WTC11 (cell line): ENCODE data around the gene DLG5. TPM values are rescaled to one million over a fixed set of nuclear protein-coding genes. Genes with fewer than 3 reads are reported as not detected.

Source experiments
- ATAC-seq: fragments of 200-7000 bp; cut with Tn5 transposase; 2 replicates; pipeline ENCODE4 v1.10.0; 2021; ENCODE audit warnings: mild to moderate bottlenecking, moderate library complexity
- CTCF ChIA-PET: fragments of 300-600 bp; sonication (Branson Sonifier 250); formaldehyde crosslinking; loops from one replicate; lab custom pipeline; 2021; ENCODE audit warnings: antibody characterized with exemption; lab: Charles Lee
- POLR2A ChIA-PET: fragments of 350-600 bp; sonication (Branson Sonifier 250); formaldehyde crosslinking; loops from one replicate; lab custom pipeline; 2021; ENCODE audit warnings: antibody characterized with exemption; lab: Charles Lee
- DNase-seq: peaks from one replicate; pipeline ENCODE4 v3.0.0; 2021; ENCODE audit warnings: low spot score
- H3K27ac Mint-ChIP-seq: 2 replicates; pipeline ENCODE4 v1.8.0; 2021; ENCODE audit warnings: mixed read lengths
- H3K27me3 Mint-ChIP-seq: 2 replicates; pipeline ENCODE4 v1.8.0; 2021; ENCODE audit warnings: low read depth, mild to moderate bottlenecking, moderate library complexity, mixed read lengths
- H3K36me3 Mint-ChIP-seq: 2 replicates; pipeline ENCODE4 v1.8.0; 2021; ENCODE audit warnings: mixed read lengths
- H3K4me1 Mint-ChIP-seq: 2 replicates; pipeline ENCODE4 v1.8.0; 2022; ENCODE audit warnings: mixed read lengths
- H3K4me3 Mint-ChIP-seq: 2 replicates; pipeline ENCODE4 v1.8.0; 2021; ENCODE audit warnings: mild to moderate bottlenecking, moderate library complexity, mixed read lengths
- H3K9me3 Mint-ChIP-seq: 2 replicates; pipeline ENCODE4 v1.8.0; 2021; ENCODE audit warnings: mixed read lengths
- EMX1 ChIP-seq: fragments of 250-450 bp; sonication (Bioruptor Pico); IDR thresholded peaks from 2 replicates; pipeline ENCODE4 v1.8.0; 2021; ENCODE audit warnings: mild to moderate bottlenecking
- ETV6 ChIP-seq: sonication (generic); formaldehyde crosslinking; IDR thresholded peaks from 2 replicates; pipeline ENCODE4 v1.8.1; 2022; ENCODE audit warnings: mild to moderate bottlenecking, missing genetic modification reagents
- GABPB1 ChIP-seq: sonication (generic); formaldehyde crosslinking; IDR thresholded peaks from 2 replicates; pipeline ENCODE4 v1.8.1; 2023; ENCODE audit warnings: mild to moderate bottlenecking, missing genetic modification reagents
- GTF2I ChIP-seq: fragments of 250-450 bp; sonication (Bioruptor Pico); conservative IDR thresholded peaks from 2 replicates; pipeline ENCODE4 v1.4.0; 2021; ENCODE audit warnings: mild to moderate bottlenecking
- HMGXB4 ChIP-seq: sonication (generic); formaldehyde crosslinking; IDR thresholded peaks from 2 replicates; pipeline ENCODE4 v1.8.1; 2023; ENCODE audit warnings: mild to moderate bottlenecking, moderate library complexity, missing genetic modification reagents
- MAX ChIP-seq: sonication (generic); formaldehyde crosslinking; IDR thresholded peaks from 2 replicates; pipeline ENCODE4 v1.8.0; 2022; ENCODE audit warnings: mild to moderate bottlenecking, missing genetic modification reagents
- MLX ChIP-seq: sonication (generic); formaldehyde crosslinking; IDR thresholded peaks from 2 replicates; pipeline ENCODE4 v1.8.1; 2023; ENCODE audit warnings: mild to moderate bottlenecking, missing genetic modification reagents, moderate library complexity
- NFYB ChIP-seq: sonication (generic); formaldehyde crosslinking; conservative IDR thresholded peaks from 2 replicates; pipeline ENCODE4 v1.8.0; 2022; ENCODE audit warnings: low read depth, missing genetic modification reagents
- SMAD4 ChIP-seq: sonication (generic); formaldehyde crosslinking; IDR thresholded peaks from 2 replicates; pipeline ENCODE4 v1.8.0; 2022; ENCODE audit warnings: mild to moderate bottlenecking, missing genetic modification reagents
- TP53 ChIP-seq: sonication (generic); formaldehyde crosslinking; IDR thresholded peaks from 2 replicates; pipeline ENCODE4 v1.8.1; 2023; ENCODE audit warnings: mild to moderate bottlenecking, missing genetic modification reagents
- ZNF219 ChIP-seq: sonication (generic); formaldehyde crosslinking; IDR thresholded peaks from 2 replicates; pipeline ENCODE4 v1.8.0; 2023; ENCODE audit warnings: missing genetic modification reagents, mild to moderate bottlenecking, borderline replicate concordance
- ZNF671 ChIP-seq: fragments of 250-450 bp; sonication (Bioruptor Pico); IDR thresholded peaks from 2 replicates; pipeline ENCODE4 v1.8.0; 2021; ENCODE audit warnings: mild to moderate bottlenecking
- total RNA-seq: library from RNA; stranded (reverse); gene quantifications from 3 replicates; pipeline ENCODE4 v1.2.3, GENCODE V29; 2021
- TF ChIP-seq, protein P1 (sequence below): sonication (generic); formaldehyde crosslinking; IDR thresholded peaks from 2 replicates; pipeline ENCODE4 v1.8.1; 2023; ENCODE audit warnings: mild to moderate bottlenecking, missing genetic modification reagents
- TF ChIP-seq, protein P2 (sequence below): fragments of 250-450 bp; sonication (Bioruptor Pico); IDR thresholded peaks from 2 replicates; pipeline ENCODE4 v2.1.2; 2022; ENCODE audit warnings: mild to moderate bottlenecking, moderate library complexity

DLG5 gene
- total RNA-seq, 1 experiment from 2014 or later, result 65.5 TPM

GRCh38 chr10:77873536-77874380, 52.8 kb downstream of the DLG5 start:
- H3K4me3 Mint-ChIP-seq, result no peak overlapping the region
- peaks cover 69% of the 10 kb centered on the region for H3K4me1 Mint-ChIP-seq
- ATAC-seq (no peak), DNase-seq (no peak)
- peaks cover 5% of the 10 kb centered on the region; the same call in 1 of the 2 replicates for H3K36me3 Mint-ChIP-seq
- peak overlapping the region; percentile 90 for H3K27ac Mint-ChIP-seq
- H3K27me3 Mint-ChIP-seq, result no peaks in the 10 kb centered on the region
- H3K9me3 Mint-ChIP-seq, result no peaks in the 10 kb centered on the region
- TF ChIP-seq ETV6 (CRISPR knock-in tag) (no peak), EMX1 (CRISPR knock-in tag) (no peak), ZNF671 (no peak), GTF2I (CRISPR knock-in tag) (0 out of 2 replicates have a peak, but pooled peaks have one; percentile 39), TP53 (CRISPR knock-in tag) (no peak), SMAD4 (CRISPR knock-in tag) (no peak)
- TF ChIP-seq, protein P1, sequence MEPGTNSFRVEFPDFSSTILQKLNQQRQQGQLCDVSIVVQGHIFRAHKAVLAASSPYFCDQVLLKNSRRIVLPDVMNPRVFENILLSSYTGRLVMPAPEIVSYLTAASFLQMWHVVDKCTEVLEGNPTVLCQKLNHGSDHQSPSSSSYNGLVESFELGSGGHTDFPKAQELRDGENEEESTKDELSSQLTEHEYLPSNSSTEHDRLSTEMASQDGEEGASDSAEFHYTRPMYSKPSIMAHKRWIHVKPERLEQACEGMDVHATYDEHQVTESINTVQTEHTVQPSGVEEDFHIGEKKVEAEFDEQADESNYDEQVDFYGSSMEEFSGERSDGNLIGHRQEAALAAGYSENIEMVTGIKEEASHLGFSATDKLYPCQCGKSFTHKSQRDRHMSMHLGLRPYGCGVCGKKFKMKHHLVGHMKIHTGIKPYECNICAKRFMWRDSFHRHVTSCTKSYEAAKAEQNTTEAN (CRISPR knock-in tag), result no peak
- ChIA-PET POLR2A (interaction anchor here (0.7 to 1.2 kb wide), 4 partner anchors 10 to 16 kb away, joined by 3 to 5 read pairs (median 3); no protein-coding TSS in a partner anchor), CTCF (interaction anchor here (1.1 to 4.4 kb wide), 6 partner anchors 17 to 156 kb away, joined by 3 to 44 read pairs (median 7); partner anchors contain the start of gene POLR3A)

DNA sequence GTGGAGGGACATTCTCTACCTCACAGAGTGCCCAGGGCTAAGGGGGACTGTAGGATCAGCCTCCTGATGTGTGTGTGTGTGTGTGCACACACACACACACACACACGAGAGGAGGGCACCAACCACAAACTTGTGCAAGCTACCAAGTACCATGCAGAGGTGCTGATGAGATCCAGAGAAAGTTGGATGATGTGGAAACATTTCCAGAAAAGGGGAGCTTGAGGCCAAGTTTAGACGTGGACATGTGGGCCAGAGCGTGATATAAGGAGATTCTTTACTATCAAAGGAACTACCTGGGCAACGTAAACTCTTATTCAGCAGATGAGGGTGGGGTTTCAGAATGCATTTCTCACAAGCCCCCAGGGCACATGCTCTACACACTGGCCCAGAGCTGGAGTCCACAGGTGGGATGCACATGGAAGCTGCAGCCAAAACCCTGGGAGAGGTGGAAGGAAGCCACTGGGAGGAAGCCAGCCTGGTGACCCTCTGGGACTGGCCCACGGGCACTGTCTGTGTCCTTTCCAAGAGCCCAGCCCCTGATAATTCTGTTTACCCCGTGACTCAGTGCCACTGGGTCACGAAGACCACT, 53.5 kb downstream of the DLG5 start:
- Mint-ChIP-seq H3K36me3 (peaks cover 8% of the 10 kb centered on the region), H3K27me3 (no peaks in the 10 kb centered on the region), H3K4me1 (peaks cover 66% of the 10 kb centered on the region), H3K27ac (peak overlapping the region; percentile 66; the same call in 1 of the 2 replicates), H3K9me3 (no peaks in the 10 kb centered on the region), H3K4me3 (no peak overlapping the region)
- TF ChIP-seq GABPB1 (no peak), NFYB (CRISPR knock-in tag) (no peak), TP53 (CRISPR knock-in tag) (no peak), MLX (CRISPR knock-in tag) (no peak), MAX (no peak), HMGXB4 (CRISPR knock-in tag) (no peak), ZNF219 (CRISPR knock-in tag) (no peak)
- TF ChIP-seq, protein P2, sequence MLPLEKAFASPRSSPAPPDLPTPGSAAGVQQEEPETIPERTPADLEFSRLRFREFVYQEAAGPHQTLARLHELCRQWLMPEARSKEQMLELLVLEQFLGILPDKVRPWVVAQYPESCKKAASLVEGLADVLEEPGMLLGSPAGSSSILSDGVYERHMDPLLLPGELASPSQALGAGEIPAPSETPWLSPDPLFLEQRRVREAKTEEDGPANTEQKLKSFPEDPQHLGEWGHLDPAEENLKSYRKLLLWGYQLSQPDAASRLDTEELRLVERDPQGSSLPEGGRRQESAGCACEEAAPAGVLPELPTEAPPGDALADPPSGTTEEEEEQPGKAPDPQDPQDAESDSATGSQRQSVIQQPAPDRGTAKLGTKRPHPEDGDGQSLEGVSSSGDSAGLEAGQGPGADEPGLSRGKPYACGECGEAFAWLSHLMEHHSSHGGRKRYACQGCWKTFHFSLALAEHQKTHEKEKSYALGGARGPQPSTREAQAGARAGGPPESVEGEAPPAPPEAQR (CRISPR knock-in tag), result no peak
- CTCF ChIA-PET, result interaction anchor here (1.2 to 4.4 kb wide), 5 partner anchors 17 to 157 kb away, joined by 3 to 44 read pairs (median 6); partner anchors contain the start of gene POLR3A
- DNase-seq (no peak), ATAC-seq (no peak)
- POLR2A ChIA-PET, result interaction anchor here (0.6 to 1.2 kb wide), 4 partner anchors 8 to 17 kb away, joined by 3 to 5 read pairs (median 4); no protein-coding TSS in a partner anchor
